ENCODE results near the gene FOXP4.

The FOXP4 gene, protein sequence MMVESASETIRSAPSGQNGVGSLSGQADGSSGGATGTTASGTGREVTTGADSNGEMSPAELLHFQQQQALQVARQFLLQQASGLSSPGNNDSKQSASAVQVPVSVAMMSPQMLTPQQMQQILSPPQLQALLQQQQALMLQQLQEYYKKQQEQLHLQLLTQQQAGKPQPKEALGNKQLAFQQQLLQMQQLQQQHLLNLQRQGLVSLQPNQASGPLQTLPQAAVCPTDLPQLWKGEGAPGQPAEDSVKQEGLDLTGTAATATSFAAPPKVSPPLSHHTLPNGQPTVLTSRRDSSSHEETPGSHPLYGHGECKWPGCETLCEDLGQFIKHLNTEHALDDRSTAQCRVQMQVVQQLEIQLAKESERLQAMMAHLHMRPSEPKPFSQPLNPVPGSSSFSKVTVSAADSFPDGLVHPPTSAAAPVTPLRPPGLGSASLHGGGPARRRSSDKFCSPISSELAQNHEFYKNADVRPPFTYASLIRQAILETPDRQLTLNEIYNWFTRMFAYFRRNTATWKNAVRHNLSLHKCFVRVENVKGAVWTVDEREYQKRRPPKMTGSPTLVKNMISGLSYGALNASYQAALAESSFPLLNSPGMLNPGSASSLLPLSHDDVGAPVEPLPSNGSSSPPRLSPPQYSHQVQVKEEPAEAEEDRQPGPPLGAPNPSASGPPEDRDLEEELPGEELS

GRCh38 chr6:41545703-41546474, at the start of gene FOXP4:
FOXP4 (plus strand) TSS chr6:41546381; CDS start chr6:41565761, 19,380 bp downstream.
- DNase-seq = peak; percentile 86

DNA sequence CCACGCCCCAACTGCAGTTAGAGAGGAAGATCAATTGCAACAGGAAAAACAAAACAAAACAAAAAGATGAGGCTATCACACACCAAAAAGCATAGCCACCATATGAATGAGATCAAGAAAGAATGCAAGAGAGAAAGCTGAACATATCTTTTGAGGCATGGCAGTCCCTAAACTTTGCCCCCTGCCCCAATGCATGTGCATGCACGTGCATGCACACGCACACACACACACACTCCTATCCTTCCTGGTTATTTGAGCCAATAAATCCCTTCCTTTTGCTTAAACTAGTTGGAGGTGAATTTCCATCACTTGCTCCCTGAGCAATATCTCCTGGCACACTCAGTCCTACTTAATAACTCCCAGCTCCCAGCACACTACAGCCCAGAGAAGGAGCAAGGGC, 48.6 kb upstream of the FOXP4 start:
- no peak for DNase-seq

DNA sequence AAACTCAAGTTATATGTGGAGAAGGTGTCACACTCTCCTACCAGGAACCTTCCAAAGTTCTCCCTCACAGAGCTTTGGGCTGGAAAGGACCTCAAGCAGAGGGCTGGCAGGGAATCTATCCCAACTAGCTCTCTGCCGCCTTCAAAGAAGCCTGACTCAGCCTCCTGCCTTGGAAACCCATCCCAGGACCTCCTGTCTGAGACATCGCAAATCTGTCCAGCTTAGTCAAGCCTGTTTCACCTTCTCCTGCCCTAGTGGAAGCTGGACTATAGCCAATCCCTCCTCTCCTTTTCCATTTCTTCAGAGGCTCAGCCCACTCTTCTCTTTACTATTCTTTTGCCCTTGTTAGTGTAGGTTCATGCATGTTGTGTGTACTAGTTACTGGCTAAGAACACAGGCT, 48.2 kb upstream of the FOXP4 start:
- no peak for DNase-seq

DNA sequence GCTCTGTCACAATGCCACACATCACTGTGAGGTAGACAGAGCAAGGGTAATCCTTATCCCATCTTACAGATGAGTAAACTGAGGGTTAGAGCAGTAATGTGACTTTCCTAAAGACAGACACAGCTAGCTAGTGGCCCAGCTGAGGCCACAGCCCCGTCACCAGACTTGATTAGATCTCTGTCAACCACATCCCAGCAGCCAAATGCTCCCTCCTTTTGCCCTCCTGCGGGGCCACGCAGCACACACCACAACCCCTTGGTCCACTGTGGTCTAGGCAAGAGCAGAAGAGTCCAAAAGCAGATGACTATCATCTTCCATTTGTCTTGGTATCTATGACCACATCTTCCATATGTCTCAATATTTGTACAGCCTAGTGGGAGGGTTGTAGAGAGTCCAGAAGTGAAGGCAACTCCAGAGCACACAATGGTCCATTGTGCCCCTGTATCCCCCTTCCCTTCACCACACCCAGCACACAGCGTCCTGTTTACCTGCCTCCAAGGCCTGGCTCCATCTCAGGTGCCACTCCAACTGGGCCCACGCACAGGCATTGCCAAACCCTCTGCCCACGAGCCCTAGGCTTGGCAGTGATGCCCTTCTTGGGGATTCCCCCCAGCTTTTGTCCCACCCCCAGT, 47.1 kb upstream of the FOXP4 start:
- DNase-seq = no peak

- DNase-seq = no peak
These were observed 45.6 kb upstream of the FOXP4 start for GRCh38 chr6:41500561-41500960.

DNA sequence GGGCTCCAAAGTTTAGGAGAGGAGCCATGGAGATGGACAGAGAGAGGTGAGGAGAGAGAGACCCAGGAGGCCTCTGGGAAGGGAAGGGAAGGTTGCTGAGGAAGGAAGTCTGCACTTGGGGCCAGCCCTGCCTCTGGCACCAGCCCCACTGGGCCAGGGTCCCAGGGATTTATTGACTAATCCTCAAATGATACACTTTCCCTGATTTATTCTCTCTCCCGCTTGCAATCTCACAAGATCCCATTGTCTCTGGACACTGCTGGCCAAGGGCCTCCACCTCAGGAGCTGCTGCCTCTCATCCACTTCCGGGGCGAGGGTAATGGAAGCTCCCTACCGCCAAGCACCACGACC, 43.6 kb upstream of the FOXP4 start:
- no peak for DNase-seq

GRCh38 chr6:41502917-41503671, 43.1 kb upstream of the FOXP4 start:
- DNase-seq = no peak

DNA sequence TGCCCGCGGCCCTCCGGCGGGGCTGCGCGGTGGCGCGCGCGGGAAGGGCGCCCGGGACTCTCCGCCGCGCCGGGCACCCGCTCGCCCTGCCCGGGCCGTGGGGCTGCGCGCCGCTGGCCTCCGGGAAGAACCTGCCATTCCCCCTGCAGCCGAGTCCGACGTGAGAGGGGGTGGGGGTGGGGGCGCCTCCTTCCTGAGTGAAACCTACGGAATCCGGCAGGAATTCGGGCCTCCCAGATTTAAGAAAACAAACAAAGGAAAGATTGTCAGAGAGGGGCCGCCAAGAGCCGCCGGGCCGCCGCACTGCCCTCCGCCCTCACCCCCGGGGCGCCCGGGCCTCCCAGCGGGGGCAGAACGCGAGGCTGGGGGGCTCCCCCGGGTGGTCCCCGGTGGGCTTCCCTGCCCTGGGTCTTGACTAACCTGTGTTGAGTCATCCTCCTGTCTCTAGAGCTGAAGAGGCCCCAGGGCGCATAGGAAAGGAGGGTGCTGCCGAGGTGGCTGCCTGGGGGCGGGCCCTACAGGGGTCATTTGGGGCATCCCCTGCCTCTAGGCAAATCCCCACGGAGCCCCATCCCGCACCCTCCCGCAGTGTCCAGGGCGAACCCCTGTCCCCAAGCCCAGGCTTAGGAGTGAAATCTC, 42.2 kb upstream of the FOXP4 start:
- no peak for DNase-seq

GRCh38 chr6:41504466-41505121, 41.6 kb upstream of the FOXP4 start:
- DNase-seq = no peak

GRCh38 chr6:41505122-41506049, 40.8 kb upstream of the FOXP4 start:
- DNase-seq = peak; percentile 14

DNA sequence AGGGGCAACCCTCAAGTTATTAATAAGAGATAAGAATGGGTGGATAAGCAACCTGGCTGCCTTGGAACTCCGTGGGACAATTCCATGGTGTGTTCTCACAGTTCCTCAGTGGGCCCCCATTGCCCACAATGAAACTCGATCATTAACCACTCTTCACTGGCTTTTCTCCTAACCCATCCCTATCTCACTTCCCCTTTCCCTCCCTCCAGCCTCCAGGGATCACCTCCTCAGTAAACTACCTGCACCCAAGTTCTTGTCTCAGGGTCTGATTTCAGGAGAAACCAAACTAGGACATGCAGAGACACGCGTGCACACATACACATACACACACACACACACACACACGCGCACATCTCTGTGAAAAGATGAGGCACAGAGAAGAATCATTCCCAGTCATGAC, 37.7 kb upstream of the FOXP4 start:
- DNase-seq = no peak

- no peak for DNase-seq
These were observed 36.6 kb upstream of the FOXP4 start for GRCh38 chr6:41509580-41509979.

- DNase-seq = no peak
These were observed 34.6 kb upstream of the FOXP4 start for GRCh38 chr6:41511443-41512060.

DNA sequence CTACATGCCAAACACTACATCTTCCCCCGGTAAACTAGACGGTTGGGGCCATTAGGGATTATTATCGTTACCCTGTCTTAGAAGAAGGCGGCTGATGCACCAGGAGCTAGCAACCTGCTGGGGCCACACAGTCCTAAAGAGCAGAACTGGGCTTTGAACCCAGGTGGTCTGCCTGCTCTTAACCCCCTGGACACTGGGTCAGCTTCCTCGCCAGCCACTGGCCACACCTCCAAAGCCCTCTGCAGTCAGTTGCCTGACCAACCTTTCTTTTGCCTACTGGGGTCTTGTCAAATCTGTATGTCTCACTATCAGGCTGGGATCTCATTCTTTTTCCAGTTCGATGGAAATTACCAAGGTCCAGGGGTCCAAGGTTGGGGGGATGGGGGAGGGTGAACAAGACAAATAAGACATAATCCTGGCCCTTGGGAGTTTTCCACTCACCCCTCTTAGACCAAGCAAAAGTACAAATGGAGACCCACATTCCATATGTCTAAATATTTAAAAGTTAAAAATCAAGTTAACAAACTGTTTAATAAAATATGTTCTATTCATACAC, 34.0 kb upstream of the FOXP4 start:
- no peak for DNase-seq

GRCh38 chr6:41515995-41516394, 30.2 kb upstream of the FOXP4 start:
- DNase-seq = no peak

DNA sequence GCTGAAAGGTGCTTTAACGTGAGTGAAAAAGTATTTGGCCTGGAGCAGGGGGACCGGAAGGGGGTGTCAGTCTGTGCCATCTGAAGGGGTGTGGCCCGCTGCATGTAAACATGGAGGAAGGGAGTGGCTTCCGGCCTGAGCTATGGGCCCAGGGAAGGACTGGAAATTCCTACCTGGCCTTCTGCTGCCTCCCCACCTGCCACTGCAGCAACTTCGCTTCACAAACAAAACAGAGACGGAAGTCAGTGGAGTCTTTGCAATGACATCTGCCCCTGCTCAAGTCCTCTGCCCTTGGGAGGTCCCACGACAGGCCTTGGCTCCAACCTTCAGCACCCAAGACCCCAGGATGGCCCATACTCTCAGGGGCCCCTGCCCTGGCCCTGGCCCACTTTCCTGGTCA, 28.1 kb upstream of the FOXP4 start:
- DNase-seq = no peak

DNA sequence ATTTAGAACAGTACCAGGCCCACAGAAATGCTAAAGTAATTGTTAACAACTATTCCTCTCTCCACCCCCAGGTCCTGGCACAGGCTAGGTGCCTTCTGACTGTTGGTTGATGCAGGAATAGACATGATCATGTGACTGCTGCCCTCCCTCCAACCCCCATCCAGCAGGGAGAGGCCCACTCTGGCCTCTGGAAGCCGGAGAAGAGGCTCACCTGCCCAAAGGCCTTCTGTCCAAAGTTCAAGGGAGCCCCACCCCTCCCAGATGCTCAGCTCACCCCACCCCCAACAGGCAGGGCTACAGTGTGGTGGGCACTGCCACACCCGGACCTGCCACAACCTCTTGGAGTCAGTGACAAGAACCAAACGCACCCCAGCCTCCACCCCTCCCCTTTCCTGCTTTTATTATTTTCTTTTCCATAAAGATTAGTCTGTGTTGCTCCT, 26.9 kb upstream of the FOXP4 start:
- DNase-seq = no peak

DNA sequence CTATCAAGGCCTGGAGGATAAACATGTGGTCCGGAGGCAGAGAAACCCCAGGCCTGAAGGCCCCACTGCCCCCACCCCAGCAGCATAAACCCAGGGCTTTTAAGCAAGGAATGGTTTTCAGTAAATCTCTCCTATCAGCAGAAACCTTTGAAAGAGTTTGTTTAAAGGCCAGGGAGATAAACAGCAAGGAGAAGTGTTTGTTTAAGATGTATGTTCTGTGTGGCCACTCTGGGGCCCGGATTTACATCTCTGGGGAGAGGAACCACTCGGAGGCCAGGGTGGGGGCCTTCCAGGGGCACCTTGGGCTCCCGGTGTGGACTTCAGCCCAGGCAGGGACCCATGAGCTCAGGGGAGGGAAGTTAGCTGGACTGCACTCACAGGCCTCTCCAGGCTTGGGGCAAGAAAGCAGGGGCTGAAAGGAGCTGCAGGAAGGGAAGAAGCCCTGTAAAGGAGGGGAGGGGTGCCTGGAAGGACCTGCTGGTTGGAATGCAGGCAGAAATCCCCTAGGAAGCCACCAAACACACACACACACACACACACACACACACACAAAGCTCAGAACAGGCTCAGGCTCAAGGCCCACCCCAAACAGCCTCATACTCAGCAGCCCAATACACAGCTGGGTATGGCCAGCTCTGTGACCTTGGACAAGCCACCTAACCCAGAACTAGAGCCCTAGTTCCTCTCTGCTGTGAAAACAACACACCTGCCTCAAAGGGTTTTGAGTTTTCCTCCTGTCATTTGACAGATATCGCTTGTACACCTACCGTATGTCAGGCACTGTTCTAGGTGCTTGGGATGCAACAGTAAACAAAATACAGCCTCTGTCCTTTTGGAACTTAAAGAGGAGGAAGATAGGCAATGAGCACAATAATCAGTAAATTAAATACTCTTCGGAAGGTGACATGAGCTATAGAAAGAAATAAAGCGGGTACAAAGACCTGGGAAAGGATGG, 26.2 kb upstream of the FOXP4 start:
- DNase-seq = no peak

Measured in stimulated activated CD4-positive, alpha-beta T cell treated with anti-CD3 and anti-CD28 coated beads, Interleukin-1b, Interleukin-23, amount 100 ng/mL, for 48 hours (primary cell).